Measurements from ENCODE around the gene NFATC4. TPM values are rescaled to one million over a fixed set of nuclear protein-coding genes. Genes with fewer than 3 reads are reported as not detected.
A peak's percentile ranks its signal among the peaks of the same experiment; 100 is the strongest.

The NFATC4 gene
- 10 to 100 TPM; 12.5 to 13.4 TPM for total RNA-seq

GRCh38 chr14:24367514-24368211 lies at the start of gene NFATC4:
Gene NFATC4 (plus strand): TSS chr14:24368184. CDS start chr14:24368341, 157 bp downstream.
- peak; percentile 83 for DNase-seq (ENCODE audit: low spot score)
- peaks cover 0 to 4% of the 10 kb centered on the region in 2 donors for H3K27me3 ChIP-seq
- H3K9me3 ChIP-seq = no peaks in the 10 kb centered on the region
- TF ChIP-seq CTCF (IDR thresholded peaks at IDR 0.05) = no peak
- no peaks in the 10 kb centered on the region for H3K36me3 ChIP-seq
- H3K4me1 ChIP-seq = peaks cover 0 to 48% of the 10 kb centered on the region in 2 donors
- peak within 1 kb of the TSS; percentile 59 to 60 for H3K4me3 ChIP-seq
- H3K27ac ChIP-seq = peak within 1 kb of the TSS; percentile 83 to 93

DNA sequence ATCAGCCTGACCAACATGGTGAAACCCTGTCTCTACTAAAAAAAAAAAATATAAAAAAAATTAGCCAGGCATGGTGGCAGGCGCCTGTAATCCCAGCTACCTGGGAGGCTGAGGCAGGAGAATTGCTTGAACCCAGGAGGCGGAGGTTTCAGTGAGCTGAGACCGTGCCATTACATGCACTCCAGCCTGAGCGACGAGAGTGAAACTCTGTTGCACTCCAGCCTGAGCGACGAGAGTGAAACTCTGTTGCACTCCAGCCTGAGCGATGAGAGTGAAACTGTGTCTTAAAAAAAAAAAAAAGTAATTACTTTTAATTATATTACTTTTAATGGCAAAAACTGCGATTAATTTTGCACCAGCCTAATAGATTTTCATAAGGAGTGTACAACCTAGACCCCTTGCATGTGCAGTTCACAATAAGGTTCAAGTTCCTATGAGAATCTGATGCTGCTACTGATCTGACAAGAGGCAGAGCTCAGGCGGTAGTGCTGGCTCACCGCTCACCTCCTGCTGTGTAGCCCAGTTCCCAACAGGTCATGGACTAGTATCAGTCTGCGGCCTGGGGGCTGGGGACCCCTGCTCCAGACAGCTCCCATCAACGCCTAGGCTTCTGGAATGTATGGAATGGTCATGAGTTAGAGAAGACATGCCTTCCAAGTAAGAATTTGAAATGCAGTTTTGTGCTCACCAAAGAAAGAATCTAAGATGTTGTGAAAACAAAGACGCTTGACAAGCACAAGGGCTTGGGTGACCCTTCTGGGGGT lies 46.6 kb upstream of the NFATC4 start:
- Histone ChIP-seq H3K4me3 (no peak overlapping the region), H3K9me3 (no peaks in the 10 kb centered on the region), H3K27me3 (no peaks in the 10 kb centered on the region), H3K36me3 (no peaks in the 10 kb centered on the region), H3K27ac (no peak overlapping the region), H3K4me1 (peaks cover 0 to 10% of the 10 kb centered on the region in 2 donors)
- DNase-seq (ENCODE audit: low spot score) = no peak
- TF ChIP-seq CTCF (IDR thresholded peaks at IDR 0.05) = no peak

- Histone ChIP-seq H3K27ac (no peak overlapping the region), H3K27me3 (no peaks in the 10 kb centered on the region), H3K9me3 (no peaks in the 10 kb centered on the region), H3K36me3 (no peaks in the 10 kb centered on the region), H3K4me1 (no peaks in the 10 kb centered on the region), H3K4me3 (no peak overlapping the region)
- no peak for DNase-seq (ENCODE audit: low spot score)
- no peak for TF ChIP-seq CTCF (IDR thresholded peaks at IDR 0.05)
Observed at GRCh38 chr14:24322672-24323071, 45.3 kb upstream of the NFATC4 start.

DNA sequence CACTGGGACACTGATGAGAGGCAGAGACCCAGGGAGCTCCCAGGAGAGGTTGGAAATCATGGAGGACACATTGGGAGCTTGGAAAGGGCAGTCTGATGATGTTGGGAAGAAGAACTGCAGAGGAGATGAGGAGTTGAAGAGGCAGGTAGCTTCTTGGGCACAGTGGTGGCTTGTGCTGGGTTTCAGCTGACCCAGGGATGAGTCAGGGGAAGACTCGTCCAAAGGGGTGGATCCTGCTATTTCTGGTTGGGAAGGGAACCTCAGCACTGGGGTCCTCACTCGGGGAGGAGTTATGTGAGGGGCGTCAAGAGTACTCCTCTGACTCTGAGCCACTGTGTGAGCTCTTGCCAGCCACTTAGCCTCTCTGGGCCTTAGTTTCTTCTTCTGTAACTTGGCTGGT lies 44.6 kb upstream of the NFATC4 start:
- no peak for TF ChIP-seq CTCF (IDR thresholded peaks at IDR 0.05)
- Histone ChIP-seq H3K4me3 (no peak overlapping the region), H3K9me3 (no peaks in the 10 kb centered on the region), H3K4me1 (no peaks in the 10 kb centered on the region), H3K27ac (no peak overlapping the region), H3K27me3 (no peaks in the 10 kb centered on the region), H3K36me3 (no peaks in the 10 kb centered on the region)
- no peak for DNase-seq (ENCODE audit: low spot score)

DNA sequence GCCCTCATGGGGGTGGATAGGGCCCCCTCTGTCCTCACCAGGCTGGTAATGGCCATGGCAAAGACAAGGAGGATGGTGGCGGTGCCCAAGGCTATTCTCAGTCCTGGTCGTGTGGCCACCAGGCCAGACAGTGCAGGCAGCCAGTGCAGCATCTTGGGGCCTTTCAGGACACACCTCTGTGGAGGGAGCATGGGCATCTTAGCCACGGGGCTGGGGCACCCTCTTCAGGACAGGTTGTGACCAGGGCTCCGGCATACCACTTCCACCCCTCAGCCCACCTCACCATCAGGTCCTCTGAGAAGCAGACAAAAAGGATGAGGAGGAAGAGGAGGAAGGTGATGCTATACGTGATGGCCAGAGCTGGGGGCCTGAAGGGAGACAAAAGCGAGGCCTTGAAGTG lies 44.0 kb upstream of the NFATC4 start:
- H3K4me1 ChIP-seq = no peaks in the 10 kb centered on the region
- no peaks in the 10 kb centered on the region for H3K9me3 ChIP-seq
- H3K27ac ChIP-seq = no peak overlapping the region
- no peak for TF ChIP-seq CTCF (IDR thresholded peaks at IDR 0.05)
- no peaks in the 10 kb centered on the region for H3K36me3 ChIP-seq
- no peak overlapping the region for H3K4me3 ChIP-seq
- H3K27me3 ChIP-seq = no peaks in the 10 kb centered on the region
- no peak for DNase-seq (ENCODE audit: low spot score)

Data from right atrium auricular region (tissue), 2 donors.